ENCODE results near the gene CARMIL1. TPM values are rescaled to one million over a fixed set of nuclear protein-coding genes. Genes with fewer than 3 reads are reported as not detected.

CARMIL1 gene
- total and polyA plus RNA-seq, 4 donors = 22.3 to 33.9 (median 31.6) TPM

DNA sequence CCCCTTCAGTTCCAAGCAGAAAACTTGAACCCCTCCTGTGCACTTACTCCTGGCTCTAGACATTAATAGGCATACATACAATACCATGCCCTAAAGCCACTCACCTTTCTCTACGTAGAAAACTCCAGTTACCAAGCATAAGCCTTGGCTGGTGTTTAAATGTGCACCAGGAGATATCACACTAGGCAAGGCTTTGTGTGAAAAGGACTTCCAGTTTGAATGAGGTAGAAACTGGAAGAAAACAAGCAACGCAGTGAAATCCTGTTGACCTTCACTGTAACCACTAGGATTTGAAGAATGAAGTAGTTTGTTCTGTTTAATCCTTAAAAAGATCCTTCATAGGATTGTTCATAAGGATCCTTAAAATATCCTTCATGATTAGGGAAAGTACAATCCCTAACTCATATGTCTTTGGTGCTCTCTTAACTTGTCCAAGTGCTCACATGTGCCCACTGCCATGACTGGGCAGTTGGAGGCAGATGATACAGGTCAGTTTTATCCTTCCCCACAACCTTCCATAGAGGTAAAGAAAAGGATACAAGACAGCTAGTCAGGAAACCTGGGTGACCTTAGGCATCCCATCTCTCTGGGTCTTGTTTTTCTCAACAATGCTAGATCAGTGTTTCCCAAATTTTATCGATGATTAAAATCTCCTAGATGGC is 363.6 kb downstream of the CARMIL1 start:
- Histone ChIP-seq H3K9me3 (ENCODE audit: control insufficient read depth, low read length) (peaks cover 1% of the 10 kb centered on the region), H3K4me3 (ENCODE audit: low read length in 2 of 2) (no peak overlapping the region), H3K36me3 (ENCODE audit: control insufficient read depth in 1 of 2, insufficient read depth in 2 of 2, low read length in 1 of 2) (no peaks in the 10 kb centered on the region), H3K27me3 (ENCODE audit: control insufficient read depth in 1 of 2, insufficient read depth in 2 of 2, low read length in 1 of 2) (no peaks in the 10 kb centered on the region), H3K27ac (ENCODE audit: low read depth in 1 of 2, low read length in 2 of 2) (no peak overlapping the region), H3K4me1 (ENCODE audit: control insufficient read depth in 1 of 2, insufficient read depth in 2 of 2, low read length in 2 of 2) (no peaks in the 10 kb centered on the region)
- intact Hi-C loops (cut with DNase I) = no loop called here
- ATAC-seq (ENCODE audit: low FRiP score) (no peak), DNase-seq (no peak)
- 75 to 81% methylated on average over 3 of the region's 3 CpGs for WGBS, 2 donors

DNA sequence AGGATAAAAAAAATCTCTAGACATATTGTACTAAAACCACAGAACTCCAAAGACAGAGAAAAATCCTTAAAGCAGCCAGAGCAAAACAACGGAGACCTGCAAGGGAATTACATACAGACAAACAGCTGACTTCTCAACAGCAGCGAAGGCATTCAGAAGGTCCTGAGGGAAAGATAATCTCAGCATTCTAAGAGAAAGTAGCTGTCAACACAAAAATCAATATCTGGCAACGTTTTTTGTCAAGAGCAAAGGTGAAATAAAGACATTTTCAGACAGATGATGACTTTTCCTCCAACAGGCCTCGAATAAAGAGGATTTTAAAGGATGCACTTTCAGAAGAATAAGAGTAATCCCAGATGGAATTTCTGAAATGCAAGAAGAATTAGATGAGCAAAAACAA is 366.7 kb downstream of the CARMIL1 start:
- H3K27me3 ChIP-seq (ENCODE audit: control insufficient read depth in 1 of 2, insufficient read depth in 2 of 2, low read length in 1 of 2) = no peaks in the 10 kb centered on the region
- ATAC-seq (ENCODE audit: low FRiP score) (no peak), DNase-seq (no peak)
- H3K9me3 ChIP-seq (ENCODE audit: control insufficient read depth, low read length) = no peaks in the 10 kb centered on the region
- no peak overlapping the region for H3K4me3 ChIP-seq (ENCODE audit: low read length in 2 of 2)
- H3K36me3 ChIP-seq (ENCODE audit: control insufficient read depth in 1 of 2, insufficient read depth in 2 of 2, low read length in 1 of 2) = no peaks in the 10 kb centered on the region
- 65 to 71% methylated on average over 4 of the region's 4 CpGs for WGBS, 2 donors
- intact Hi-C loops (cut with DNase I) = no loop called here
- H3K27ac ChIP-seq (ENCODE audit: low read depth in 1 of 2, low read length in 2 of 2) = no peak overlapping the region
- no peaks in the 10 kb centered on the region for H3K4me1 ChIP-seq (ENCODE audit: control insufficient read depth in 1 of 2, insufficient read depth in 2 of 2, low read length in 2 of 2)

DNA sequence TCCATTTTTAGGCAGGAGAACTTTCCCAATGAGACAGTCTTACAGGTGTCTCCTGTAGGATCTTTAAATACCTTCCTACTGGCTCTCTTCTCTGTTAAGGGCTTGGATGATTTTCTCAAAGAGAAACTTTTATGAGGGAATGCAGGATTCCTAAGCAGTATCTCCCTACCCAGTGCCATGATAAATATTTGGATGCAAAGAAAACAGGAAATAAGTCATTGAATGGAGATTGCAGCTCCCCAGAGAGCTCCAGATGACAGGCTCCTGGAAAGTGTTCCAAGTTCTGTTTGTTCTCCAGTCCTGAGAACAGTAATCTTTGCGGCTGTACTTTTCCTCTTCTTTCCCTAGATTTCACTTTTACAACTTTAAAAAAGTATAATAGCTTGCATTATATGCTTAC is 370.4 kb downstream of the CARMIL1 start:
- intact Hi-C loops (cut with DNase I) = no loop called here
- Histone ChIP-seq H3K4me3 (ENCODE audit: low read length in 2 of 2) (no peak overlapping the region), H3K36me3 (ENCODE audit: control insufficient read depth in 1 of 2, insufficient read depth in 2 of 2, low read length in 1 of 2) (no peaks in the 10 kb centered on the region), H3K9me3 (ENCODE audit: control insufficient read depth, low read length) (no peaks in the 10 kb centered on the region), H3K4me1 (ENCODE audit: control insufficient read depth in 1 of 2, insufficient read depth in 2 of 2, low read length in 2 of 2) (no peaks in the 10 kb centered on the region), H3K27ac (ENCODE audit: low read depth in 1 of 2, low read length in 2 of 2) (no peak overlapping the region), H3K27me3 (ENCODE audit: control insufficient read depth in 1 of 2, insufficient read depth in 2 of 2, low read length in 1 of 2) (no peaks in the 10 kb centered on the region)
- DNase-seq (no peak), ATAC-seq (ENCODE audit: low FRiP score) (no peak)
- WGBS, 2 donors = 0 to 9% methylated on average over 1 of the region's 1 CpG

DNA sequence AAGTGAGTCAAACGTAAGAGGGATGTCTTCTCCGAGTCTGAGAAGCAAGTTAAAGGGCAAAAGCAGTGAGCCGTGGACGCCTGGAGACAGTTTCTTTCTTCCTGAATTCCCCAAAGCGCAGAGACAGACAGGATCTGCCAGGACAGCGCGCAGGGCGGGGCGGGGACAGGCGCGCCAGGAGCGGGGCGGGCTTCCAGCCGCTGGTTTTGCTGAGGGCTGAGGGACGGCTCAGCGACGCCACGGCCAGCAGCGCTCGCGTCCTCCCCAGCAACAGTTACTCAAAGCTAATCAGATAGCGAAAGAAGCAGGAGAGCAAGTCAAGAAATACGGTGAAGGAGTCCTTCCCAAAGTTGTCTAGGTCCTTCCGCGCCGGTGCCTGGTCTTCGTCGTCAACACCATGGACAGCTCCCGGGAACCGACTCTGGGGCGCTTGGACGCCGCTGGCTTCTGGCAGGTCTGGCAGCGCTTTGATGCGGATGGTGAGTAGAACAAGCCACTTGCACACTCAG is 372.9 kb downstream of the CARMIL1 start, which contains the start of gene SCGN:
SCGN (plus strand) TSS at position 209 of the 509 bp plus-strand sequence; CDS start at position 398, 189 bp downstream.
- intact Hi-C loops (cut with DNase I) = no loop called here
- DNase-seq (peak; percentile 67 to 88), ATAC-seq (ENCODE audit: low FRiP score) (peak; percentile 68)
- no peaks in the 10 kb centered on the region for H3K4me1 ChIP-seq (ENCODE audit: control insufficient read depth in 1 of 2, insufficient read depth in 2 of 2, low read length in 2 of 2)
- 2 to 3% methylated on average over 35 of the region's 35 CpGs for WGBS, 2 donors
- no peaks in the 10 kb centered on the region for H3K36me3 ChIP-seq (ENCODE audit: control insufficient read depth in 1 of 2, insufficient read depth in 2 of 2, low read length in 1 of 2)
- no peaks in the 10 kb centered on the region for H3K9me3 ChIP-seq (ENCODE audit: control insufficient read depth, low read length)
- no peak within 1 kb of the TSS for H3K4me3 ChIP-seq (ENCODE audit: low read length in 2 of 2)
- H3K27me3 ChIP-seq (ENCODE audit: control insufficient read depth in 1 of 2, insufficient read depth in 2 of 2, low read length in 1 of 2) = peaks cover 0 to 2% of the 10 kb centered on the region in 2 donors
- no peak within 1 kb of the TSS for H3K27ac ChIP-seq (ENCODE audit: low read depth in 1 of 2, low read length in 2 of 2)

DNA sequence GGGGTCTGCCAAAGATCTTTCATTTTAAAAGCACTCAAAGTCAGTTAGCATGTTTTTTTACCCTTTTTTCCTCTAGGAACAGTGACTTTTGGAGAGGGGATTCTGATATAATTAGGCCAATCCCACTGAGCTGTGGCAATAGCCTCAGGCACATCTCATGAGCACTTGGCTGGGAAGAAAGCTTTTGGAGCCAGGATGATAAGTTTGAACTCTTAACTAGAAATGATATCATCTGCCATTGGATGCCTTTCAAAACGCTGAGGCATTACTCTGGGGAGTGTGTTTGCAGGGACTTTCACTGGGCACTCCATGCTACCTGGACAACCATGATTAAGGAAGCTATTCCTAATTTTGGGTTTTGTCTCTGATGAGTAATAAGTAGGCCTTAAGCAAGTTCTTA is 376.5 kb downstream of the CARMIL1 start:
- H3K27me3 ChIP-seq (ENCODE audit: control insufficient read depth in 1 of 2, insufficient read depth in 2 of 2, low read length in 1 of 2) = peaks cover 0 to 2% of the 10 kb centered on the region in 2 donors
- intact Hi-C loops (cut with DNase I) = no loop called here
- H3K4me3 ChIP-seq (ENCODE audit: low read length in 2 of 2) = no peak overlapping the region
- DNase-seq (no peak), ATAC-seq (ENCODE audit: low FRiP score) (no peak)
- no peaks in the 10 kb centered on the region for H3K9me3 ChIP-seq (ENCODE audit: control insufficient read depth, low read length)
- 18% methylated on average over 1 of the region's 1 CpG for WGBS, 2 donors
- H3K27ac ChIP-seq (ENCODE audit: low read depth in 1 of 2, low read length in 2 of 2) = no peak overlapping the region
- H3K4me1 ChIP-seq (ENCODE audit: control insufficient read depth in 1 of 2, insufficient read depth in 2 of 2, low read length in 2 of 2) = no peaks in the 10 kb centered on the region
- H3K36me3 ChIP-seq (ENCODE audit: control insufficient read depth in 1 of 2, insufficient read depth in 2 of 2, low read length in 1 of 2) = no peaks in the 10 kb centered on the region

DNA sequence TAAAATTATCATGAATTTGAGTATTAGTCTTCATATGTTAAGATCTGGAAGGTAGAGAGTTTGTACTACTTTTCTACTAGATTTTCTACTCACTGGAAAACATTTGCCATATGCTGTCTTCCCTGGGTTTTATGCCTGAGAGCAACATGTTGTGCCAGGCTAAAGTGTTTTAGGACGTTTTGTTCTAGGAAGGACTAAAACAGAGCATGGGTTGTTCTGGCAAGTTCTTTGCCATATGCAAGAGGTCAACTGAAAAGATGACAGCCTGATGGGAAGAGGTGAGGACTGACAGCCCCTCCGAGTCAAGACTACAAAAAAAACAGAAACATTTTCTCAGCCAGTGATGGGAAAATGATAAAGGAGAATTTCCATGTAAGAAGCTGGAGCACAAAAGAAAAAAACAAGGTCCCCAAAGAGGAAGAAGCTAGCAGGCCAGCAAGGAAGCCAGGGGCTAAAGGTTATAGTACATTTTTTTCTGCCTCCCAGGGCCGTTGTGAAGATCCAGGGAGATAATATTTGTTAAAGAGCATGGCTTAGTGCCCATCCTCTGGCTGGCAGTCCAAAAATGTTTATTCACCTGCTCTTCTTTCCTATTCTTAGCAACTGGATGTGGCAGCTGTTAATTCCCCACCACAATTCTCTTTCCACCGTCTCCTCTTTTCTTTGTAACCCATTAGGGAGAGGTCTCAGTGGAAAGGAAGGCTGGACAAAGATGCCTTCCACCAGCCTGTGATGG is 380.6 kb downstream of the CARMIL1 start:
- H3K27ac ChIP-seq (ENCODE audit: low read depth in 1 of 2, low read length in 2 of 2) = no peak overlapping the region
- no peak for ATAC-seq (ENCODE audit: low FRiP score)

DNA sequence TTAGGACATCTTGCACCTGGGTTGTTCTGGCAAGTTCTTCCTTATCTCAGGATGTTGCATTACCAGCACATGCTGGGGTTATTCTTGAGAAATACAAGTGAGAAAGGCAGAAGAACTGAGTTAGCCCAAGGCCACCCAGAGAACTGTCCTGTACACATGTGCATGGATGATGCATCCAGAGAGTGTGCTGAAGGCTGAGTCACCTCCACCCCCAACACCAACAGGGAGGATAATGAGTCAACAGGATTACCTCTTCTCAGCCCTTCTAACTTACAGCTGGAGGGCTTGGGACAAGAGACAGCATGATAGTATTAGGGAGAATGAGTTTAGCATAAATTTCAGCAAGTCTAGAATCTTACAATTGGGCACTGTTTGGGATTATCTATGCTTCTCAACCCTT is 381.3 kb downstream of the CARMIL1 start:
- Histone ChIP-seq H3K36me3 (ENCODE audit: control insufficient read depth in 1 of 2, insufficient read depth in 2 of 2, low read length in 1 of 2) (no peaks in the 10 kb centered on the region), H3K4me1 (ENCODE audit: control insufficient read depth in 1 of 2, insufficient read depth in 2 of 2, low read length in 2 of 2) (no peaks in the 10 kb centered on the region), H3K27me3 (ENCODE audit: control insufficient read depth in 1 of 2, insufficient read depth in 2 of 2, low read length in 1 of 2) (peaks cover 0 to 2% of the 10 kb centered on the region in 2 donors), H3K27ac (ENCODE audit: low read depth in 1 of 2, low read length in 2 of 2) (no peak overlapping the region), H3K9me3 (ENCODE audit: control insufficient read depth, low read length) (no peaks in the 10 kb centered on the region), H3K4me3 (ENCODE audit: low read length in 2 of 2) (no peak overlapping the region)
- intact Hi-C loops (cut with DNase I) = no loop called here
- DNase-seq (no peak), ATAC-seq (ENCODE audit: low FRiP score) (no peak)

More for the DNA sequence above, 380.6 kb downstream of the CARMIL1 start:
- no peaks in the 10 kb centered on the region for H3K36me3 ChIP-seq (ENCODE audit: control insufficient read depth in 1 of 2, insufficient read depth in 2 of 2, low read length in 1 of 2)
- H3K4me1 ChIP-seq (ENCODE audit: control insufficient read depth in 1 of 2, insufficient read depth in 2 of 2, low read length in 2 of 2) = no peaks in the 10 kb centered on the region
- intact Hi-C loops (cut with DNase I) = no loop called here
- H3K4me3 ChIP-seq (ENCODE audit: low read length in 2 of 2) = no peak overlapping the region
- DNase-seq = no peak
- 26 to 29% methylated on average over 4 of the region's 4 CpGs for WGBS, 2 donors
- no peaks in the 10 kb centered on the region for H3K9me3 ChIP-seq (ENCODE audit: control insufficient read depth, low read length)
- H3K27me3 ChIP-seq (ENCODE audit: control insufficient read depth in 1 of 2, insufficient read depth in 2 of 2, low read length in 1 of 2) = peaks cover 0 to 2% of the 10 kb centered on the region in 2 donors

DNA sequence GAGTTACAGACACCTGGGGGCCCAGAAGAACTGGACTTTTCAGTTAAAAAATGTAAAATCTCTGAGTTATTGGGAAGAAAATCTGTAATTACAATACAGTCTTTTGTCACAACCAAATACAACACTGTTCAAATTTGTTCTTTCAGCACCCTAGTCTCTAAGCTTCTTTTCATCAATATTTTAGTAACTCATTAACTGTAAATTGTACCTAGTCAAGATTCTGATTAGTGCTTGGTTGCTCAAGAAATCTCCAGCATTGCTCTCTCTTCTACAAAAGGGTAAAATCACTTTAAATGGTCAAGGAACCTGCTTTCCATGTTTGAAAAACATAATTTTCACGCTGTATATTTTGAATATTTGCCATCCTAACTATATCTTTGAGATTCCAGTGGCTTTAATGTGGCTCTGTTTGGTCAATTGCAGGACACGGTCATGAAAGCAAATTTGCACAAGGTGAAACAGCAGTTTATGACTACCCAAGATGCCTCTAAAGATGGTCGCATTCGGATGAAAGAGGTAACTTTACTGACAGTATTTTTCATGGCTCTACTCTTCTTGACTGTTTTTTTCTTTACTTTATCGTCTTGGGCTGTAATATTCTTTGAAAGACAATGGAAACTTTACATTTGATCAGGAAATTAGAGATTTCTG is 382.1 kb downstream of the CARMIL1 start:
- DNase-seq = no peak
- no peaks in the 10 kb centered on the region for H3K36me3 ChIP-seq (ENCODE audit: control insufficient read depth in 1 of 2, insufficient read depth in 2 of 2, low read length in 1 of 2)
- no peaks in the 10 kb centered on the region for H3K9me3 ChIP-seq (ENCODE audit: control insufficient read depth, low read length)
- 81 to 85% methylated on average over 5 of the region's 5 CpGs for WGBS, 2 donors
- H3K4me3 ChIP-seq (ENCODE audit: low read length in 2 of 2) = no peak overlapping the region
- no peak for ATAC-seq (ENCODE audit: low FRiP score)
- H3K27ac ChIP-seq (ENCODE audit: low read depth in 1 of 2, low read length in 2 of 2) = no peak overlapping the region
- no peaks in the 10 kb centered on the region for H3K4me1 ChIP-seq (ENCODE audit: control insufficient read depth in 1 of 2, insufficient read depth in 2 of 2, low read length in 2 of 2)
- no peaks in the 10 kb centered on the region for H3K27me3 ChIP-seq (ENCODE audit: control insufficient read depth in 1 of 2, insufficient read depth in 2 of 2, low read length in 1 of 2)
- intact Hi-C loops (cut with DNase I) = no loop called here

All from aorta (tissue), 5 donors.